Stimulated activated CD4-positive, alpha-beta T cell treated with anti-CD3 and anti-CD28 coated beads, TNF-alpha, amount 100 ng/mL, for 1 hour (primary cell): ENCODE measurements around the gene FKBP6.
"Not testable (repeated sequence)": the region's sequence is repeated elsewhere in the genome, so short reads cannot be mapped to it uniquely, and the experiment has no call there.

ENCODE experiments used
- DNase-seq, 3 donors: peaks; one replicate each; pipeline ENCODE4 v3.0.0-alpha.2; 2020; ENCODE audit warnings: low read depth in 3 of 3, low spot score in 1 of 3

The FKBP6 gene

GRCh38 chr7:73356159-73356558 is 28.2 kb downstream of the FKBP6 start:
- no peak for DNase-seq

DNA sequence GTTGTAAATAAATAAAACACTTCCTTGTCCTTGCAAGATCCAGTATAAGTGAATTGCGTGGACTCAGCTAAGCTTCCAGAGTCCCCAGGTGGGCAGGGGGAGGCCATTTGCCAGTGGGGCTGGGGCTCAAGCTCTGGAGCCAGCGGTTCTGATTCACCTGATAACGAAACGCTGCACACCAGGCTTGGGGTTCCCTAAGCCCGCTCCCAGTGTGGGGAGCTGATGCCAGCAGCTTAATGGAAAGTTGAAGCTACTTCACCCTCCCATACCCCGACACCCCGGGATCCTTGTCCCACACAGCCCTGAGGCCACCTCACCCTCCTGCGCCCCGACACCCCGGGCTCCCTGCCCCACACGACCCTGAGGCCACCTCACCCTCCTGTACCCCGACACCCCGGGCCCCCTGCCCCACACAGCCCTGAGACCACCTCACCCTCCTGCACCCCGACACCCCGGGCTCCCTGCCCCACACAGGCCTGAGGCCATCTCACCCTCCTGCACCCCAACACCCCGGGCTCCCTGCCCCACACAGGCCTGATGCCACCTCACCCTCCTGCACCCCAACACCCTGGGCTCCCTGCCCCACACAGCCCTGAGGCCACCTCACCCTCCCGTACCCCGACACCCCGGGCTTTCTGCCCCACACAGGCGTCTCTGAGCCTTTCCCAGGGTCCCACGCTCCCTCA is 30.8 kb downstream of the FKBP6 start:
- no peak for DNase-seq

GRCh38 chr7:73359306-73359705 is 31.3 kb downstream of the FKBP6 start:
- DNase-seq = no peak

DNA sequence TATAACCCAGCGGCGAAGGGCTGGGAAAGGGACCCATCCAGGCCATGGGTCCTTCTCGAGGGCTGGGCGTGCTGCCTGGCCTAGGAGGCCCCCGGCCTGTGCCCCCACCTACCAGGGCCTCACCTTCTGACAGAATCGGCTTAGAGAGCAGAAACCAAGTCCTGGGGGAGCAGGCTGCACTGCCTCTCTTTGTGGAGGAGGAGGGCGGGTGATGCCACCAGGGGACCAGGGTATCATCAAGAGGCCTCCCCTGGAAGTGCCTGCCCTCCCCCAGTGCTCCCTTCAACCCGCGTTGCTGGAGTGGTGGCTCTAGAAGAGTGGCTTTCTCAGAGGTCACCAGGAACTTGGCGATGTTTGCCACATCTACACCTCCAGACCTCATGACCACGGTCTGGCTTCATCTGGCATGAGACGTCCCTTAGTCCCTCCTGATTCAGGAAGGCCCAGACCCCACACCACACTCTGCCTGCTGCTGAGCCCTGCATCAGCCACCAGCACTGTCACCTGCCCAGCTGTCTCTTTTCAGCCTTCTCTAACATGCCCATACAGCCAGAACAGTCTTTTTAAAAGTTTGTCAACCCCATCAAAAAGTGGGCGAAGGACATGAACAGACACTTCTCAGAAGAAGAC is 31.9 kb downstream of the FKBP6 start:
- DNase-seq = no peak

DNA sequence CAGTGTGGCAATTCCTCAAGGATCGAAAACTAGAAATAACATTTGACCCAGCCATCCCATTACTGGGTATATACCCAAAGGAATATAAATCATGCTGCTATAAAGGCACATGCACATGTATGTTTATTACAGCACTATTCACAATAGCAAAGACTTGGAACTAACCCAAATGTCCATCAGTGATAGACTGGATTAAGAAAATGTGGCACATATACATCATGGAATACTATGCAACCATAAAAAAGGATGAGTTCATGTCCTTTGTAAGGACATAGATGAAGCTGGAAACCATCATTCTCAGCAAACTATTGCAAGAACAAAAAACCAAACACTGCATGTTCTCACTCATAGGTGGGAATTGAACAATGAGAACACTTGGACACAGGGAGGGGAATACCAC is 32.6 kb downstream of the FKBP6 start:
- not testable (repeated sequence) for DNase-seq

GRCh38 chr7:73363225-73364005 is 35.5 kb downstream of the FKBP6 start:
- DNase-seq = no peak

DNA sequence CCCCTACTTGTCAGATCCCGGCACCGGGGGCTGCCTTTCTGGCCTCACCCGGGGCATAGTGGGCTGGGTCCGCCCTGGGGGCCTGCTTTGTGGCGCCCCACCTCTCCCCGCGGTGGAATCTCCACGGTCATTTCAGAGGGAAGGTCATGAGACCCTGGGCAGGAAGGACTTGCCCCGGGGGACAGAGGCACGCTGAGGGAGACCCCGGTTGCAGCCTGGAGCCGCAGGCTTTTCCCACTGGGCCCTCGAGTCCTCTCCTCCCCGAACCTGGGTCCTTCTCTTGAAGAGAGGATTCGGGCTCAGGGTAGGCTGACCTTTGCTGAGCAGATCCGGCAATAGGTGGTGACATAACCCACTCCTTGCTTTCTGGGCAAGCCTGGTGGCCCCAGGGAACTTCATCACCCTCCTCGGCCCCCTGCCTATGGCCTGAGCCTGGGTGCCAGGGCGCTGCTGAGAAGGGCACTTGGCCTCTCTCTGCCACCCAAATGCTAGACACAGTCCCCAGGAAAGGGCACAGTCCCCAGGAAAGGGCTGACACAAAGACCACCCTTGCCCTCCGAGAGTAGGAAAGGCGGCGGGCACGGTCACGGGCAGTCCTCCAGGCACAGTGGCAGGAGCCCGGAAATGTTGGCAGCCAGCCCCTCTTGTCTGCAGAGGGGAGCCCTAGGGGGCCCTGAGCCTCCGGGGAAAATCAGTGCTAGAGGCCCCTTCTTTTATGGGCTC is 36.2 kb downstream of the FKBP6 start:
- no peak for DNase-seq

- DNase-seq = no peak
Measured at GRCh38 chr7:73366127-73366526, 38.2 kb downstream of the FKBP6 start.

DNA sequence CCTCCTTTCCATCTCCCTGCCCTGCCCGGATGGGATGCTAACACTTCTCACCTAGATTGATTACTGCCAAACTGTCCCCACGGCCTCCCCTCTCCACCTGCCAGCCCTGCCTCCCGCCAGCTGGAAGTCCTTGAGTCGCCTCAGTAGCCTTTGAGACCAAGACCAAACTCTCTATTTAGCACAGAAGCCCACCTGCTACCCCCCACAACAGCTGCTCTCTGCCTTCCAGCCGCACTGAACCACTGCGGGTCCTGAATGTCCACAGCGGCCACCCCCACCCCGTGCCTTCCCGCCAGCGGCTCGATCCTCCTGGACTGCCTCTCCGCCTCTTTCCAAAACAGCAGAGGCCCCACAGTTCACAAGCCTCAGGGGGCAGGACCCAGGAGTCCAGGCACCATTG is 39.0 kb downstream of the FKBP6 start:
- no peak for DNase-seq

DNA sequence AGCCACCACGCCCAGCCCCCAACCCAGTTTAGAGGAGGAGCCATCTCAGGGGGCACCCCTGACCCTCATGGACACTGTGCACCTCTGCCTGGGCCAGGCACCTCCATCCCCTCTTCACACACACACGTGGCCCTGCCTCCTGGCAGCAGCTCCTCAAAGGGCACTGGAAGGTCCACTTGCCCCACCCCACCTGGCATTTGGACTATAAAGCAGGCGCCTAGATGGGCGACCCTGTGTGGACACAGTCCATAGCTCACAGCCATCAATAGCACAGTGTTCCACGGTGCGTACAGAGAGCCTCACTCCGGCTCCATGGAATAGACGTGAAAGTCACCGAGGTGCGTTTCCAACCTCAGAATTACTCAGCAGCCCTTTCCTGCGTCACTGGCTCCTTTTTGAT is 41.0 kb downstream of the FKBP6 start:
- DNase-seq = no peak

DNA sequence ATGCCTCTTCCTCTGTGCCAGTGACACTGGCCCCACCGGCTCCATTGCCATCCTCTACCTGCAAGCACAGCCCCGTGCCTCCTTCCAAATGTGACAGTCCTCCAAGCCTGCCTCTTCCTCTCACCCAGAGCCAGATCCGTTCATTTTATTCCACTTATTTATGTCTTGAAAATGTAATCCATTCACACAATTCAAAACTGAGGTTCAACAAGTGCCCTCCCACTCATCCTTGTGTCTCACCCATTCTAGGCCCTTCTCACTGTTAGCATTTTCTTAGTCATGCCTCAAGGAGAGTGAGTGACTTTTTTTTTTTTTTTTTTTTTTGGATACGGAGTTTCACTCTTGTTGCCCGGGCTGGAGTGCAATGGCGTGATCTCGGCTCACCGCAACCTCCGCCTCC is 41.7 kb downstream of the FKBP6 start:
- DNase-seq = no peak

GRCh38 chr7:73373741-73374140 is 45.8 kb downstream of the FKBP6 start:
- no peak for DNase-seq

GRCh38 chr7:73376262-73376661 is 48.3 kb downstream of the FKBP6 start:
- DNase-seq = not testable (repeated sequence)

DNA sequence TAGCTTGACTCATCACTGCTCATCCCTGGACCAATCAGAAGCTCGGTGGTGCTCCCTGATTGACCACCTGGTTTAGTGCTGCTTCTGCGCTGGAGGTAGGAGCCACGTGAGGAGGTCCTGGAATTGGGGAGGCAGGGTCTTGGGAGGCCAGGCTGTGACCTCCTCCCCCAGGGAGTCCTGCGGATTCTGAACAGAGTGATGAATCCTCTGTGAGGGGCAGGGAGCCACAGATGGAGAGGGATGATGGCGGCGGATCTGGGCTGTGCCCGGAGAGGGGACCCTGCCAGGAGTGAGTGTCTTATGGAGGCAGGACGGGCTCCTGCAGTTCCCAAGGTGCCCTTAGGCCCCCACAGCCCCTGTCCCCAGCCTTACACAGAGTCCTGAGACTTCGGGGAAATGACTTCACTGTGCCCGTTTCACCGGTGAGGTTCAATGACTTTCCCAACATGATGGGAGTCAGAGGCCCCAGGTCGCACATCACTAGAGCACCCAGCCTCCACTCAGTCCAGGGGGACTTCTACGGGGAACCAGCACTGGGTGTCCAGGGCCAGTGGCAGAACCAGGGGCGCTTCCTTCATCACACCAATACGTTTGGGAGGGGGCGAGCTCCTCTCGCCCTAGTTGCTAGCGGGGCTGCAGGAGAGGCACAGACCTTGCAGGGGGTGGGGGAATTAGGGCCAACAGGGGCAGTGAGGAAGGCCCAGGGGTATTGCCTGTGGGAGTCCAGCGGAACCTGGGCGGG is 48.9 kb downstream of the FKBP6 start:
- no peak for DNase-seq

- DNase-seq = not testable (repeated sequence)
Measured at GRCh38 chr7:73377413-73378200, 49.6 kb downstream of the FKBP6 start.

- no peak for DNase-seq
Measured at GRCh38 chr7:73382934-73383503, 55.1 kb downstream of the FKBP6 start.

DNA sequence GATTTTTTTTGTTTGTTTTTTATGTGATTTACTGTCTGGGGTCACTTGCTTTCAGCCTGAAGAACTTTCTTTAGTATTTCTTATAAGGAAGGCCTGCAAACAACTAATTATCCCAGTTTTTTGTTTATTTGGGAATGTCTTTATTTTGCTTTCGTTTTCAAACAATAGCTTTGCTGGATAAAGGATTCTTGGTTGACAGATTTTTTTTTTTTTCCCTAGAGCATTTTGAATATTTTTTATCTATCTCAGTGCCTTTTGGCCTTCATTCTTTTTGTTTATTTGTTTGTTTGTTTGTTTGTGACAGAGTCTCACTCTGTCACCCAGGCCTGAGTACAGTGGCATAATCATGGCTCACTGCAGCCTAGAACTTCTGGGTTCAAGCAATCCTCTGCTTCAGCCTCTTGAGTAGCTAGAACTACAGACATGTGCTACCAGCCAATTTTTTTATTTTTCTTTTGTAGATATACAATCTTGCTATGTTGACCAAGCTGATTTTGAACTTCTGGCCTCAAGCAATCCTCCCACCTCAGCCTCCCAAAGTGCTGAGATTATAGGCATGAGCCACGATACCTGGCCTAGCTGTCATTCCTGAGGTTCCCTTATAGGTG is 59.4 kb downstream of the FKBP6 start:
- no peak for DNase-seq

- no peak for DNase-seq
Measured at GRCh38 chr7:73387908-73388414, 60.0 kb downstream of the FKBP6 start.

- no peak for DNase-seq
Measured at GRCh38 chr7:73391396-73391795, 63.4 kb downstream of the FKBP6 start.
